Measurements from ENCODE around the gene TRIM33.
A peak's percentile ranks its signal among the peaks of the same experiment; 100 is the strongest.
"Not testable (repeated sequence)": the region's sequence is repeated elsewhere in the genome, so short reads cannot be mapped to it uniquely, and the experiment has no call there.

TRIM33 gene

DNA sequence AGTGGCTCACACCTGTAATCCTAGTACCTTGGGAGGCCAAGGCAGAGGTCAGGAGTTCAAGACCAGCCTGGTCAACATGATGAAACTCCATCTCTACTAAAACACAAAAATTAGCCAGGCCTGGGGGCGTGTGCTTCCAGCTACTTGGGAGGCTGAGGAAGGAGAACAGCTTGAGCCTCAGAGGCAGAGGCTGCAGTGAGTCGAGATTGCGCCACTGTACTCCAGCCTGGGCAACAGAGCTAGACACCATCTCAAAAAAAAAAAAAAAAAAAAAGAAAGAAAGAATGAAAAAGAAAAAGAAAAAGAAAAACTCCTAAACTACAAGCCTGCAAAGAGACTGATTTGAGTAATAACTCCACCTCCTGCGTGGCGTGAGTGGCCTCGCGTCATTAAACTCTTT is 92.1 kb downstream of the TRIM33 start:
- DNase-seq (ENCODE audit: low read depth) = not testable (repeated sequence)

DNA sequence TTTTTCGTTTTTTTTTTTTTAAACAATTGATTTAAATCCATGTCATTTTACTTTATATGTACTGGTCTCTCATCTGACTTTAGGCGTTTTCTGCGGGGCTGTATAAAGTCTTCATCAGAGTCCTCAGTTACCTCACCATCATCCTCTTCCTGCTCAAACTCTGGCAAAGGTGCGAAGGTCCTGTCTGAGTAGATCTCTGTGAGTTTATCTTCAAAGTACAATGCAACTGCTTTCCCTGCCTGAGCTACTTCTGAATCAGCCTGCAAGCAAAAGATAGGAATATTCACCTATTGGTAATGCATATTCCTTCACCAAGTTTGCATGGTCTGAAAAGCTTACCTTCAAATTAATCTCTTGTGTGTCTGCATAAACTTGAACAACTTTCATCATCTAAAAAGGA is 113.4 kb downstream of the TRIM33 start:
- no peak for DNase-seq (ENCODE audit: low read depth)

DNA sequence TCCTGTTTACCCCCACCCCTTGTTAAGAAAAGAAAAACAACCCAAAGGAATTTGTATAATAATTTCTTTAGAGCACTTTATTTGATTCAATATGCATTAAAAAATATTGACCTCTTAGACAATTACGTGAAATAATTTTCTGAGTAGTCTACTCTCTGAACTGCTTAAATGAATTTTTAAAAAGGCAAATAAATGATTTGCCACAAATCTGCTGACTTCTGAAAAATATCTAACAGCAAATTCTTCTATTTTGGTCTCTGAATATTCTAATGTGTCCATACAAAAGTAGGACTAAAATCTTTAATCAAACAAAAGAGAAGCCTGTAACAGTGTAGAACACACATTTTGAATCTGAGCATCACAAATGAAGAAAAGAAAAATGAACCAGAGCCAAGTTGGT is 115.1 kb downstream of the TRIM33 start:
- no peak for DNase-seq (ENCODE audit: low read depth)

DNA sequence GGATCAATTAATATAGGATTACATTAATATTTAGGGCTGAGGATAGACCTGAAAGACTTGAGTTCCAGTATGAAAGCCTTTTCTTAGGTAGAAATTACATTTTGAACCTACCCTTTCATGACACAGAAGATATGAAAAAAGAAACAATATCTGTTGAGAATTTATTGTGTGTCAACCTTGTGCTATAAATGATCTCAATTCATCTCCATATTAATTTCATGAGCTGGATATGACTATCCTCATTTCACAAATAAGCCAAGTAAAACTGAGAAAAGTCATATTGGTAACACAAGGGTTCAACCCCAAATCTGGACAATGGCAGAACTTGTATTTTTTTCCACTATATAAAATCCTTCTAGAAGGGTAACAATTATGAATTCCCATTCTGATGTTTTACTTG is 120.0 kb downstream of the TRIM33 start:
- DNase-seq (ENCODE audit: low read depth) = no peak

DNA sequence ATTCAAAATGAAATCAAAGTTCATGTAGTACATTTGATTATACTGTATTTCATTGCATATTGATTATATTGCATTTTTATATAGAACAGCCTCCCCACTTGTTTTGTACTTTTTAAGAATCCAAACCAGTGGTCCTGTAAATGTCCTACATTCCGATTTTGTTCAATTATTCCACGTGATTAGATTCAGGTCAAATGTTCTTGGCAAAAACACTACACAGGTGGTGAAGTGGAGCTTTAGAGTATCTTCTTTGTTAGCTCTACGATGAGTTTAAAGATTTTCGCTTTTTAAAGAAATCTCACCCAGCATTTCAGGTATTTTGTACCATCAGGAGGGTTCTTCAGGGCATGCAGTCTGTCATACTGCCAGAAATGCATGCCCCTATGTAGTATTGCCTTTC is 120.6 kb downstream of the TRIM33 start:
- DNase-seq (ENCODE audit: low read depth) = no peak

DNA sequence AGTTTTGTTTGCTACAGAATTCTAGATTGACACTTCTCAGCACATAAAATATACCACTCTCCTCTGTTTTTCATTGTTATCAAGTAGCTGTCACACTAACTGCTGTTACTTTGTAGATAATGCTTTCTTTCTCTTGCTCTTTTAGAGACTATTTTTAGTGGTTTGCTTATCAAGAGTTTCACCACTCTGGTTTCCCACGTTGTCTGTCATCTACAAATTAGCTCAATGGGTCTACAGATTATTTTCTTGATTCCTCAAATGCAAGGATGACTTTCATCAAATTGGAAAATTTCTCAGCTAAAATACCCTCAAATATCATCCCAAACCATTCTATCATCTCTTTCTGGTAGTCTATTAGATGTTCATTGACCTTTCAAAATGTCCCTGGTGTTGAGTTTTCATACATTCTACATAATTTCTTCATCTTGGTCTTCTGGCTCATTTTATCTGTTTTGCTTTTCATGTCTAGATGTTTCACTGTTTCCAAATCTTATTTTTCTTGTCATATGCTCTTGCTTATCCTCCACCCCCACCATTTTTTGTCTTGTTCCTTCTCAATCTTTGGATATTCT is 122.5 kb downstream of the TRIM33 start:
- DNase-seq (ENCODE audit: low read depth) = no peak

DNA sequence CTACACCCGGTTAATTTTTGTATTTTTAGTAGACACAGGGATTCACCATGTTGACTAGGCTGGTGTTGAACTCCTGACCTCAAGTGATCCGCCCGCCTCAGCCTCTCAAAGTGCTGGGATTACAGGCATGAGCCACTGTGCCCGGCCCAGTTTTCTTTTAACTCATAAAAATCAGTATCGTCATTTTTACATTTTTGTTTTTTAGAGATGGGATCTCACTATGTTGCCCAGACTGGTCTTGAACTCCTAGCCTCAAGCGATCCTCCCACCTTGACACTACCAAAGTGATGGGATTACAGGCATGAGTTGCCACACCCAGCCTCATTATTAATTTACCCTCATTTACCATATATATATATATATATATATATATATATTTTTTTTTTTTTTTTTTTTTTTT is 123.4 kb downstream of the TRIM33 start:
- not testable (repeated sequence) for DNase-seq (ENCODE audit: low read depth)

DNA sequence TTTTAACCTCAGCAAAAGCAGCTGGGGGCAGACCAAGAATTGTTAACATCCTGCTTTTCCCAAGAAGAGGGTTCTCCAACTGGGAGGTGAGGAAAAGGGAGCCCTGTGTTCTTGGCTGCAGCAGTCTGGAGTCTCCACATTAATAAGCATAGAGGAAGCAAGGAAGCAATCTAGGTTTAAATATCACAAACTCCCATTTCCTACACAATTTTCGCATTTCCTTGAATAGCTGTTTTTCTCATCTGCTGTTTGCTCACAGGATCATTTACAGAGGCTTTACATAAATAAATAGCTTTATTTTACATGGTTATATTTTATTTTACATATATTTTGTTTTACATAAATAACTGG is 124.0 kb downstream of the TRIM33 start:
- no peak for DNase-seq (ENCODE audit: low read depth)

DNA sequence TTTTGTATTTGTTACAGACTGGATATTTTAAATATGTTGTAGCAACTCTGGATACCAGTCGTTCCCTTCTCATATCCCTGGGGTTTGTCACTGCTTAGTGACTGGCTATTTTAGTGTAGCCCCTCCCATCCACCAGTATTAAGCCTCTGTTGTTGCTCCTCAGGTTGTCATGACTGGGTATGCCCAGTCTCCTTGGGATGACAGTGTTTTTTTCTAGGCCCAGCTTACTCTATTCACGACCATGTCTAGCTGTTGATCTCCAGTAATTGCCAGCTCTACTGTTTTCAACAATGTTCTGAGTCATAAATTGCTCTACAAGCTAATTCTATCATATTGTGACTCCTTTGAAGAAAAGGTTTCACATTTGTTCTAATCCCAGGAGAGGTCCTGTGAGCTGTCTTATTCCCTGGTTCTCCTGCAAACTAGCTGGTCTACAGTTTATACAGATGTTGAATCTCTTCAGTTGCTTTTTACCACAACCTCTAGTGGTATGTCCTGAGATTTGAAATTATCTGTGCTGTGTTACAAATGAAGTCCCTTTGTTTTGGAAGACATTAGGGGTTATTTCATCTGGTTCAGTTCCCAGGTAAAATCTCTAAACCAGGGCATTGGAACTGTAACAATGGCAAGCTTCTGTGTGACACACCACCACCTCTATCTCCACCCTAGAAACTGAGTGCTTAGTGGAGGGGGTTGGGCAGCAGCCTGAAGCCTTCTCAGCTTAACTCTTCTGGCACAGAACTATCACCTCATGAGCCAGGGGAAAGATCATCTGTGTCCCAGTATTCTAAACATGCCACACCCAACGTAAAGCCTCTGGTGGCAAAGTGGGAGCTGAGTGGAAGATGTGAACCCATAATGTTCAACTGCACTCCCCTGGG is 124.6 kb downstream of the TRIM33 start:
- DNase-seq (ENCODE audit: low read depth) = no peak

DNA sequence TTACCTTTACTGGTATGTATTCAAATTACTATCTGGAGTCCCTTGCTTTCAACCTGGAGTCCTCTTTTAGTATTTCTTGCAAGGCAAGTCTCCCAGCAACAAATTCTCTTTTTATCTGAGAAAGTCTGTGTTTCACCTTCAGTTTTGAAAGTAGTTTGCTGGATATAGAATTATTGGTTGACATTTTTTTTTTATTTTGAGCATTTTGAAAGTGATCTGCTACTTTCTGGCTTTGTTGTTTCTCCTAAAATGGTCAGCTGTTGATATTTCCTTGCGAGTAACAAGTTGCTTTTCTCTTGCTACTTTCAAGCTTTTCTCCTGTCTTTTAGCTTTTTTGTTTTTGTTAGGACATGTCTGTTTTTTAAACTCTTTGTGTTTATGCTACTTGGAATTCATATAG is 126.1 kb downstream of the TRIM33 start:
- DNase-seq (ENCODE audit: low read depth) = no peak

DNA sequence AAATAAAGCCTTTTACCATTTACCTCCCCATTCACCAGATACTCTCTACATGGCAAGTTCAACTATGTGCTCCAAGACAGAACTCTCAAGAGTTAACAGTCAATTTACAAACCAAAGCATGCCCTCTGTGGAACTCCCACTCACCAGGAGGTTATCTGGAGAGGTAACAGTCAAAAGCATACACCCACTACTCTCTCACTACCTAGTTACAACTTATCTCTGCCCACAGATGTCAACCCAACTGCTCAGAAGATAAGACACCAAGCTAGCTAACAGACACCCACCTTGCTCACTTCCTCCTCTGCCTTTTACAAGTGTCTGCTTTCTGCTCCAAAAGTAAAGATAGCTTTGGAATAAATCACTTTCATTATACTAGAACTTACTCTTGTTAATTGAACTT is 131.0 kb downstream of the TRIM33 start:
- DNase-seq (ENCODE audit: low read depth) = no peak

DNA sequence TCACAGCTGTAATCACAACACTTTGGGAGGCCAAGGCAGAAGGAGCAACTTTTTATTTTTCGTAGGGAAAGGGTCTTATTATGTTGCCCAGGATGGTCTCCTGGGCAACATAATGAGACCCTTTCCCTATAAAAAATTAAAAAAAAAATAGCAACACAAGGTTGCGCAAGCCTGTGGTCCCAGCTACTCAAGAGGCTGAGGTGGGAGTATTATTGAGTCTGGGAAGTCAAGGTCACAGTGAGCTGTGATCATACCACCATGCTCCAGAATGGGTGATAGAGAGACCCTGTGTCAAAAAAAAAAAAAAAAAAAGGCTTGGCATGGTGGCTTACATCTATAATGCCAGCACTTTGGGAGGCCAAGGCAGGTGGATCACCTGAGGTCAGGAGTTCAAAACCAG is 131.6 kb downstream of the TRIM33 start:
- no peak for DNase-seq (ENCODE audit: low read depth)

DNA sequence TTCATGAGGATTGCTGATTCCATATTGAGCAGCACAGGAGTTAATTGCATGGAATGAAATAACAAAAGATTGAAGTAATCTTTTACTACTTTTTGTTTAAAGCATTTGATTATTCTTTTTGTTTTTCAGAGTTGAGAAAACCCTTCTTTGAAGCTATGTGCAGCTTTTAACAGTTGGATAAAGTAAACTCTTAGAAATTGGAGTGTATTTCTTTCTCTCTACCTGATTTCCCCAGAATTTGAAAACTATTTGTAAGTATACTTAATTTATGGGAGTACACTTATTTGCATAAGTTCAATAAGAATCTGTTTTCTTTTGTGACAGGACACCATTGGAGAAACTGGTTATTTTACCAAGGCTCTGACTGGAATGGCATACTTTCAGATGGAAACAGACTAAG is 133.6 kb downstream of the TRIM33 start:
- no peak for DNase-seq (ENCODE audit: low read depth)

DNA sequence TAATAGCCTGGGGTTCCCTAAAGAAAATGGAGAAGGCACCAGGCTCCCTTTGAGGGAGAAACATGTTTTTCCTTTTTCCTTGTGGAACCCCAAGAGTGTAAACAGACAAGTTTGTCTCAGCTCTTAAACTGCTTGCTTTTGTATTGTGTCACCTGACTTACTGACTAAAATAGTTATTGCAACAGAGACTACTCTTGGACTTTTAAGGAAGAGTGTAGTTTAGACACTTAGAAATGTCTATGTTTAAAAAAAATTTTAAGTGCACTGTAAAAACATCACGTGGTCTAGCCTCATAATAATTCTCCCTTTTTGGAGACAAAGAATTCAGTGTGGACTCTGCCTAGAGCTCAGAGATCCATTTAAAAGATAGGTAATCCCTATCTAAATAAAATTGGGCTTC is 141.1 kb downstream of the TRIM33 start:
- DNase-seq (ENCODE audit: low read depth) = no peak

DNA sequence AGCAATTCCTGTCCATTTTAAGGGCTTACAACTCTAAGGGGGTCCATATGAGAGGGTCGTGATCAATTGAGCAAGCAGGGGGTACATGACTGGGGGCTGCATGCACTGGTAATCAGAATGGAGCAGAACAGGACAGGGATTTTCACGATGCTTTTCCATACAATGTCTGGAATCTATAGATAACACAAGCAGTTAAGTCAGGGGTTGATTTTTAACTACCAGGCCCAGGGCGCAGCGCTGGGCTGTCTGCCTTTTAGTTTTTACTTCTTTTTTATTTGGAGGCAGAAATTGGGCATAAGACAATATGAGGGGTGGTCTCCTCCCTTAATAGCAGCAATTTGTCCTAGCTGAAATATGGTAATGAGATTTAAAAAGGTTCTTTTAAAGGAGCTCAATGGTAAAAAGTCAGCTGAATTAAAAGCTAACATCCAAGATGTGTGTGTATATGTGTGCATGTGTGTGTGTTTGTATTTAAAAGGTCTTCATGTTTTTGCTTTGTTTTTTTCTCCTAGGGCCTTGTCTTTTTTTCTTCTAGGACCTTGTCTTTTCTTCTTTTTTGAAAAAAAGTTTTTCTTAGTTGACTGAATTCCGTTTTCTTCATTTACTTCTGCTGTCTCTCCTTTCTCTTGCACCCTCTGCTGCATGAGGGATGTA is 141.6 kb downstream of the TRIM33 start:
- not testable (repeated sequence) for DNase-seq (ENCODE audit: low read depth)

DNA sequence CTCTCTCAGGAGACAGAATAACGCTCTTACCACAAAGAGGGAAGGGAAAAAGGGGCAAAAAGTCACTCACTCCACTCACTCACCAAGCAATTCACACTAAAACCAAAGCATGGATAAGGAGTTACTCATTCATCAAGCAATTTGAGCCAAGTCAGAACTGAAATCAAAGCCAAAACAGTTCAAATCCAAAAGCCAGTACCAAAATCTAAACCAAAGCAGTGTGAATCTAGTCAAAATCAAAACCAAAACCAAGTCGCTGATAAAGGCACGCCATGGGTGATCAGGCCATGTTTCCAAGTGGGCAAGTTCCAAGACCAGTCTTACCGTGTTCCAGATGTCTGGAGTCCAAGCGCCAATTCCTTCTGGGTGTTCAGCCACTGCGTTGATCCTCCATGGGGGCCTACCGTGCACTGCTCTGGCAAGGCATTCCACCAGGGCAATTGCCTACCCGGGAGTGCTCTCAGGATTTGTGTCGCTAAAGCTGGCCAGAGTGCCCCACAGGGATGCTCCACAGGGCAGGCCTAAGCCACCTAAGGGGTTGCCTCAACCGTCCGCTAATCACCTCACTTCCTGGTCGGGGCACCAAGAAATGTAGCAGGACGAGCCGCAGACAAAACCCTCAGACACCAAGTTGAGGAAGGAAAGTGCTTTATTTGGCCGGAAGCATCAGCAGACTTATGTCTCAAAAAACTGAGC is 142.3 kb downstream of the TRIM33 start:
- DNase-seq (ENCODE audit: low read depth) = no peak

DNA sequence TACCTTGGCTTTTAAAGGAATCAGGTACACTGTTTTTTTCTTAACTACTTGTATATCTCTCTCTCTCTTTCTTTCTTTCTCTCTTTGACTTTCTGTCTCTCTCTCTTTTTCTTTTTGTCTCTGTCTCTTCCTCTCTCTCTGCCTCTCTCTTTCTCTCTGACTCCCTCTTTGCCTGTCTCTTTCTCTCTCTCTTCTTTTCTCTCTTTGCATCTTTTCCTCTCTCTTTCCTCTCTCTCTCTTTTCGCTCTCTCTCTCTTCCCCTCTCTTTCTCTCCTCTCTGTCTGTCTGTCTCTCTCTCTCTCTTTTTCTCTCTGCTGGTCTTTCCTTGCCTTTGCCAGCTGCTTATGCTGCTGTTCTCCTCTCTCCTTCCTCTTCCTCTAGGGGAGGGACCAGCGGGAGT is 143.2 kb downstream of the TRIM33 start:
- no peak for DNase-seq (ENCODE audit: low read depth)

DNA sequence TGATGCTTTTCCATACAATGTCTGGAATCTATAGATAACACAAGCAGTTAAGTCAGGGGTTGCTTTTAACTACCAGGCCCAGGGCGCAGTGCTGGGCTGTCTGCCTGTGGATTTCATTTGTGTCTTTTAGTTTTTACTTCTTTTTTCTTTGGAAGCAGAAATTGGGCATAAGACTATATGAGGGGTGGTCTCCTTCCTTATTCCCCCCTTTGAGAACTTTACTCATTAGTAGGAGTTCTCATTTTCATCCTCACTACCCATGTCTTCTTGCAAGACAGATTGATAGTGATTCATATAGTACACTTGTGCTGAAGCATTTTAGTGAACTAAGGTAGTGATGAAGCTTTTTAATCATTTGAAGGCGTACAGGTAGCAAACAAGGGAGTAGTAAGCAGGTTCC is 147.8 kb downstream of the TRIM33 start:
- DNase-seq (ENCODE audit: low read depth) = not testable (repeated sequence)

DNA sequence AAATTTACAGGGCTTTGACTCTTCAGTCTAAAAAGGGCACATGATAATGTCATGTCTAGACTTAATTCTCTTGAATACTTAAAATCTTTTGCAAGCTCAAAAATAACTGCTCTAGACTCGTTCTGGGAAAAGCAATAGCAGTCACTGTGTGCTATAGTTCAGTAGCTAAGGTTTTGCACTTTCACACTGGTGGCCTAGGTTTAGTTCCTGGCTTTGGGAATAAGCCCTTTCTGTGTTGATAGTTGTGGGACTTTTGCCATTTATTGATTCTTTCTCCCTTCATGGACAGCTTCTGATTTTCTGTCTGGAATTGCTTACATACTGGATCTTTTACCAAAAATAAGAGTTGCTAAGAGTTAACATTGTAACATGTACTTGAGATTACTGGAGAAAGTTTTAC is 151.2 kb downstream of the TRIM33 start:
- DNase-seq (ENCODE audit: low read depth) = no peak

DNA sequence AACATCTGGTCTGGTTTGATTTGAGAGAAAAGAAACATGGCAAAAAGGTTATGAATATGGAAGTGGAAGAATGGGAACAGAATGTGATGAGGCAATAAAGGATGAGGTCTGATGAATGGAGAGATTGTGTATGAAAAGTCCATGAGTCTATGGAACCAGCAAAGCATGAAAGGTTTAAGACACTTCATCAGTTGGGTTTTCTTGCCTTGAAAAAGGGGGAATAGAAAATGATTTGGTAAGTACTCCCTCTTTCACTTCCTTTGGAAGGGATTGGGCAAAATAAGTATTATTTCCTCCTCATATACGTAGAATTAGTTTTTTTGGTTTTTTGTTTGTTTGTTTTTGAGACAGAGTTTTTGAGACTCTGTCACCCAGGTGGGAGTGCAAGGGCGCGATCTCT is 155.8 kb downstream of the TRIM33 start:
- DNase-seq (ENCODE audit: low read depth) = no peak

DNA sequence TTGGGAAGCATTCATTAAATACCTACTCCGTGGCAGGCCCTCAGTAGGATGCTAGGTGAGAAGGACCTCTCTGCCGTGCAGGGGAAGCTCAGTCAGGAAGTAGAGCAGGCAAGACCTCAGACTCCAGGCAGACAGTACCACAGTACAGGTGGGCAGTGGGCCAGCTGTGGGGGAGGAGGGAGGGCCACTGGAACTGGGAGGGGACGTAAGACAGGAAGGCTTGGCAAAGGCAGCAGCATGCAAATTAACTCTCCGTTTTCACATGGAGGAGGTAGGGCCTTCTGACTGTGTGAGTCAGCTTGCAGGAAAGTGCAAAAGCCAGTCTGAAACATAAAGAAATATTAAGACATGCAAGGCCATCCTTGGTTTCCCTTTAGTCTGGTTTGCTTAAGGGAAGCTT is 157.7 kb downstream of the TRIM33 start:
- peak; percentile 32 for DNase-seq (ENCODE audit: low read depth)

DNA sequence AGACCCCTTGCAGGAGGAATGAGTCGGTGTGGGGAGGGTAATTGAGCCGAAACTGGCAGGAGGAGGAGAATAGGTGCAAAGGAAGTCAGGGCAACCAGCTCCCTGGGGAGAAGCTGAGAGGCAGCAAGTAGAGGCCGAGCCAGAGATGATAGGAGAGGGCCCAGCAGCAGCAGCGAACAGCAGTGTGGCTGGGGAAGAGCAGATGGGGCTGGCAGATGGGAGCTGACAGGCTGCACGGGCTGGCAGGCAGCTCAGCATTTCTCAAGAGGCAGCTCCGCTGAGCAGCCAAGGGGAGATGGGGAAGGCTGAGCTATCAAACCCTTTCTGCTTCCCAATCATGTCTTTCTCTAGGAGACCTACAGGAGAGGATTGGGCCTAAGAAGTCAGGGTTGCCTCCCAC is 158.2 kb downstream of the TRIM33 start:
- DNase-seq (ENCODE audit: low read depth) = no peak

All from non-pigmented ciliary epithelial cell (primary cell).